ENCODE results near the gene NTRK2.

DNA sequence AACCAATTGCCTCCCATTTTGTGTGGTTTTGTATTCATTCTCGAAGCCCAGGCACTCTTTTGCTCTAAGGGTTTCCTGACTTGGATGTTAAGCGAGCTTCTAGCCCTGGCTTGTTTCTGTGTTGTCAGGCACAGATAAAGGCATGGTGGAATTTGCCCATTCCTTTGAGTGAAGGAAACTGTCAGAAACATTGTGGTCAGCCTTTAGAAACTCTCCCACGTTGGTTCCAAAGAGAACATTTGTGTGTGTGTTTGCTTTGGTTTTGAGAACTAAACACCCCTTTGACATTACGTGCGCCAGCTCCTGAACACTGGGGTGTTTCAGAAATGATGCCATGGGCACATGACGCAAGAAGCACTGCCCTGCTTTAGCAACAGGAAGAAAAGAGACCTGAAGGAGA is 320.9 kb downstream of the NTRK2 start:
- TF ChIP-seq, protein P1, sequence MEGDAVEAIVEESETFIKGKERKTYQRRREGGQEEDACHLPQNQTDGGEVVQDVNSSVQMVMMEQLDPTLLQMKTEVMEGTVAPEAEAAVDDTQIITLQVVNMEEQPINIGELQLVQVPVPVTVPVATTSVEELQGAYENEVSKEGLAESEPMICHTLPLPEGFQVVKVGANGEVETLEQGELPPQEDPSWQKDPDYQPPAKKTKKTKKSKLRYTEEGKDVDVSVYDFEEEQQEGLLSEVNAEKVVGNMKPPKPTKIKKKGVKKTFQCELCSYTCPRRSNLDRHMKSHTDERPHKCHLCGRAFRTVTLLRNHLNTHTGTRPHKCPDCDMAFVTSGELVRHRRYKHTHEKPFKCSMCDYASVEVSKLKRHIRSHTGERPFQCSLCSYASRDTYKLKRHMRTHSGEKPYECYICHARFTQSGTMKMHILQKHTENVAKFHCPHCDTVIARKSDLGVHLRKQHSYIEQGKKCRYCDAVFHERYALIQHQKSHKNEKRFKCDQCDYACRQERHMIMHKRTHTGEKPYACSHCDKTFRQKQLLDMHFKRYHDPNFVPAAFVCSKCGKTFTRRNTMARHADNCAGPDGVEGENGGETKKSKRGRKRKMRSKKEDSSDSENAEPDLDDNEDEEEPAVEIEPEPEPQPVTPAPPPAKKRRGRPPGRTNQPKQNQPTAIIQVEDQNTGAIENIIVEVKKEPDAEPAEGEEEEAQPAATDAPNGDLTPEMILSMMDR (IDR thresholded peaks at IDR 0.05; ENCODE audit: poor library complexity): no peak
- TF ChIP-seq EZH2phosphoT487 (IDR thresholded peaks at IDR 0.05; ENCODE audit: low read depth, severe bottlenecking, unreplicated experiment): no peak
- no peak for TF ChIP-seq EZH2 (IDR thresholded peaks at IDR 0.05; ENCODE audit: borderline replicate concordance)

Measured in hepatocyte (in vitro differentiated cells).